GM19328 (cell line): ENCODE measurements around the gene SORBS2.
A peak's percentile ranks its signal among the peaks of the same experiment; 100 is the strongest.
"Not testable (repeated sequence)": the region's sequence is repeated elsewhere in the genome, so short reads cannot be mapped to it uniquely, and the experiment has no call there.

Experiments used
- ATAC-seq: cut with Tn5 transposase; IDR thresholded peaks from one replicate; pipeline ENCODE4 v1.9.1; 2021; ENCODE audit warnings: mild to moderate bottlenecking, moderate library complexity; ENCODE audit not compliant: unreplicated experiment

SORBS2 gene, protein sequence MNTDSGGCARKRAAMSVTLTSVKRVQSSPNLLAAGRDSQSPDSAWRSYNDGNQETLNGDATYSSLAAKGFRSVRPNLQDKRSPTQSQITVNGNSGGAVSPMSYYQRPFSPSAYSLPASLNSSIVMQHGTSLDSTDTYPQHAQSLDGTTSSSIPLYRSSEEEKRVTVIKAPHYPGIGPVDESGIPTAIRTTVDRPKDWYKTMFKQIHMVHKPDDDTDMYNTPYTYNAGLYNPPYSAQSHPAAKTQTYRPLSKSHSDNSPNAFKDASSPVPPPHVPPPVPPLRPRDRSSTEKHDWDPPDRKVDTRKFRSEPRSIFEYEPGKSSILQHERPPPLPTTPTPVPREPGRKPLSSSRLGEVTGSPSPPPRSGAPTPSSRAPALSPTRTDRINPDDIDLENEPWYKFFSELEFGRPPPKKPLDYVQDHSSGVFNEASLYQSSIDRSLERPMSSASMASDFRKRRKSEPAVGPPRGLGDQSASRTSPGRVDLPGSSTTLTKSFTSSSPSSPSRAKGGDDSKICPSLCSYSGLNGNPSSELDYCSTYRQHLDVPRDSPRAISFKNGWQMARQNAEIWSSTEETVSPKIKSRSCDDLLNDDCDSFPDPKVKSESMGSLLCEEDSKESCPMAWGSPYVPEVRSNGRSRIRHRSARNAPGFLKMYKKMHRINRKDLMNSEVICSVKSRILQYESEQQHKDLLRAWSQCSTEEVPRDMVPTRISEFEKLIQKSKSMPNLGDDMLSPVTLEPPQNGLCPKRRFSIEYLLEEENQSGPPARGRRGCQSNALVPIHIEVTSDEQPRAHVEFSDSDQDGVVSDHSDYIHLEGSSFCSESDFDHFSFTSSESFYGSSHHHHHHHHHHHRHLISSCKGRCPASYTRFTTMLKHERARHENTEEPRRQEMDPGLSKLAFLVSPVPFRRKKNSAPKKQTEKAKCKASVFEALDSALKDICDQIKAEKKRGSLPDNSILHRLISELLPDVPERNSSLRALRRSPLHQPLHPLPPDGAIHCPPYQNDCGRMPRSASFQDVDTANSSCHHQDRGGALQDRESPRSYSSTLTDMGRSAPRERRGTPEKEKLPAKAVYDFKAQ (N-terminal part only)

GRCh38 chr4:185811509-185812364 lies at the start of gene SORBS2:
TSS of gene SORBS2 (minus strand) at chr4:185812194. CDS start at chr4:185690571, 121,623 bp downstream.
- ATAC-seq = peak; percentile 77

DNA sequence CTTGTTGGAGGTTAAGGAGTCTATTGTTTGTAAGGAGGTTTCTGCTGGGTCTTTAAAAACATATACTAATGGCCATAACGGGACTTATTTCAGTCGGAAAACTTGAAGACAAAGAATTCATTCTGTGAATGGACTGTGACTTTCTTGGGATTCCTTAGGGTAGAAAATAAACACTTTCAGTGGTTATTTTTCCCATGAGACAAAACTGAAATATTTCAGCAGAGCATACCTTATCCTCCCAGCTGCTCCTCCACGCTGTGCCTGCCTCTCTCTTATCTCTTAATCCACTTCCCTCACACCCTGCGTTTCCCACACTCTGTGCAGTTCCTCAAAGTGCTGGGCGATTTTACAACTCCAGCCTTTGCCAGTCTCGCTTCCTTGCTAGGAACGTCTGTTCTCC lies 47.1 kb upstream of the SORBS2 start:
- no peak for ATAC-seq

GRCh38 chr4:185857561-185857960 lies 45.6 kb upstream of the SORBS2 start:
- ATAC-seq = not testable (repeated sequence)

GRCh38 chr4:185853841-185854240 lies 41.8 kb upstream of the SORBS2 start:
- no peak for ATAC-seq

- ATAC-seq = no peak
Observed at GRCh38 chr4:185852961-185853360, 41.0 kb upstream of the SORBS2 start.

GRCh38 chr4:185849664-185850550 lies 37.9 kb upstream of the SORBS2 start:
- ATAC-seq = no peak

GRCh38 chr4:185847352-185848097 lies 35.5 kb upstream of the SORBS2 start:
- ATAC-seq = no peak

DNA sequence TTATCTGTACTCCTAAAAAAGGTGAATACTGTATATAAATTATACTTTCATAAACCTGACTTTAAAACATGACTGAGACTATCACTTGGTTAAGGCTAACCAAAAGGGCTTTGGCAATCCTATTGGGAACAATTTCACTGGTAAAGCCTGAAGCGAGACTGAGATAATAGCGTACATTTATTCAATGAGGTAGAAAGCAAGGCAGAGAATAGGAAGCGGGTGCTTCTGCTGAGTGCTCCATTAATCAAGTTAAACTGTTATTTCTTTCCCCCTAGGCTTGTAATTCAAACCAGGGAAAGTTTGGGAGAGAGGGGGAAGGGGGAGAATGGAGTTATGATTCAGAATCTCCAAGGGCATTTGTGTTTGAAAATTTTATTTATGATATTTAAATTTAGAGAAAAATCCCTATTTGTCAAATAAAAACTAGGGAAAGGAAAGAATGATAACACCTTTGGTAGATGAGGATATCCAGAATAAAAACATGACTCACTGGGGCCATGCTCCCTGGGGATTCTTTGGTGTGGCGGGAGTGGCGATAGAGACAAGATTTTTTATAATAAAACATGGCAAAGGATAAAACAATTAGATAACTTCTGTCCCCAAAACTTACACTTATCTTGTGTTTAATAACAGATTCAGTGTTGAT lies 34.6 kb upstream of the SORBS2 start:
- ATAC-seq = no peak

- no peak for ATAC-seq
Observed at GRCh38 chr4:185845966-185846365, 34.0 kb upstream of the SORBS2 start.

GRCh38 chr4:185841451-185841850 lies 29.5 kb upstream of the SORBS2 start:
- ATAC-seq = no peak

- ATAC-seq = no peak
Observed at GRCh38 chr4:185840953-185841352, 29.0 kb upstream of the SORBS2 start.

DNA sequence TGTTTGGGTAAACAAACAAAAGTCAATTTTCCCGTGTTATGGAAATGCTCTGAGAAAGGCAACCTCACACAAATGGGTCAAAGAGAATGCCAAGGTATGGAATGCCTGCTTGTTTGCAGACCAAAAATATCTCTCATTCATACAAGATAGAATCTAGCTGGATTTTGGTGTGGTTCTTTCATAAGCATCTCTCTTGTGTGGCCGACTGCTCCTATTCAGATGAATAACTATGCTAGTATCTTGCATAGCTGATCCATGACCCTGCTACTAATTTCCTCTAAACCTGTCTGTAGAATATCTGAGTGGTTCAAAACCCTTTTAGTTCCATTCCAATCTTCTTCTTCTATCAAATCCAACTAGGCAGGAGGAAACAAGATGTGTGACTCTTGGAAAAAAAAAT lies 28.2 kb upstream of the SORBS2 start:
- no peak for ATAC-seq

DNA sequence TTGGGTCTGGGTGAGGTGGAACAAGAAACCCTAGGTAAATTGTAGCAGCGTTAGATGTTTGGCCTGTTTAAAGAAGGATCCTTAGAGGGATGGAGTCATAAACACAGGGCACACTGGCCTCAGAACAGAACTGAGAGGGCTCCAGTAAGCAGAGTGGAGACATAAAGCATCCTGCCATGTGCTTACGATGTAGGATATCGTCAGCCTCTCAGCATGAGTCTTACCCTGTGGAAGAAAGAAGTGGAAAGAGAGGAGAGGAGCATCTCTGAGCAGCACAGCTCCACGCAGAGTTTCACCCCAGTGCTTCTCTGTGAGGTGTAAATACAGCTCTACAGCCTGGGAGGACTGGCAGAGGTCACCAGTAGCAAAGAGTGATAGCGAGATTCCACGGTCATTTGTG lies 27.8 kb upstream of the SORBS2 start:
- ATAC-seq = no peak

DNA sequence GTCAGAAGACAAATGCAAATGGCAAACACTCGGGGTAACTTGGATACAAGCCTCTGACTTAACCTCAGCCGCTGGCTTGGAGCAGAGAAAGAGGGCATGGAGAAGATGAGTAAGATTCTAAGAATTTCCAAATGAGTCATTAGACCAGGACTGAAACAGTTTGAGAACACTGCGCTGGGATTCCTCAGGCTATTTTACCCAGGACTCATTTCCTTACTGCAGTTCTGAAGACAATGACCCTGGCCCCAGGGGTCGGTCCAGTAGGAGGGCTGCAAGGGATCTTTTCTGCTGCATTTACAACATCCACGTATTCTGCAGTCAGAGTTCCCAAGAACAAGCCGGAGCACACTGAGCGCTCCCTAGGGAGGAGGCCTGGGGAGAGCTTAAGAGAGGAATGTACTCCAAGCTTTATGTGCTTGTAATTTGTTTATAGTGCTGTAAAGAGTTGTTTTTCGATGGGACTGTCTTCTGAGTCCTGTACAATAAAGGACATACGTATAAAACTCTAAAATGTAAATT lies 27.3 kb upstream of the SORBS2 start:
- ATAC-seq = no peak

- no peak for ATAC-seq
Observed at GRCh38 chr4:185838514-185839193, 26.7 kb upstream of the SORBS2 start.

- no peak for ATAC-seq
Observed at GRCh38 chr4:185838104-185838452, 26.1 kb upstream of the SORBS2 start.

GRCh38 chr4:185837415-185838103 lies 25.6 kb upstream of the SORBS2 start:
- ATAC-seq = no peak
